Kidney (tissue), 14 donors: ENCODE results near the gene GRIA1. TPM values are rescaled to one million over a fixed set of nuclear protein-coding genes. Genes with fewer than 3 reads are reported as not detected.
A peak's percentile ranks its signal among the peaks of the same experiment; 100 is the strongest.

Experiments
- DNase-seq, 5 donors: peaks; one replicate each; pipeline ENCODE4 v3.0.0-alpha.2; 2013 to 2020
- FAIRE-seq: peaks from 2 replicates; lab custom pipeline; 2012; peaks lifted over from hg19 to GRCh38; lab: Jason Lieb, UNC
- H3K27ac ChIP-seq, 2 donors: one replicate each; pipeline ENCODE4 v1.7.0; 2013; ENCODE audit warnings: low read depth in 2 of 2, low read length in 2 of 2, inconsistent platforms in 1 of 2
- H3K27me3 ChIP-seq: one replicate; pipeline ENCODE4 v1.7.1; 2013; ENCODE audit warnings: low read length, inconsistent platforms; ENCODE audit not compliant: control insufficient read depth, insufficient read depth
- H3K36me3 ChIP-seq, 3 donors: one replicate each; pipeline versions ENCODE4 v1.7.0 to v1.7.1; 2013; ENCODE audit warnings: low read length in 3 of 3, control low read depth in 1 of 3, inconsistent platforms in 1 of 3; ENCODE audit not compliant: insufficient read depth in 3 of 3, control insufficient read depth in 2 of 3
- H3K4me1 ChIP-seq, 3 donors: one replicate each; pipeline versions ENCODE4 v1.7.0 to v1.7.1; 2013; ENCODE audit warnings: low read length in 3 of 3, inconsistent platforms in 1 of 3, low read depth in 1 of 3; ENCODE audit not compliant: control insufficient read depth in 2 of 3, insufficient read depth in 2 of 3
- H3K4me3 ChIP-seq, 3 donors: one replicate each; pipeline versions ENCODE4 v1.7.0 to v1.8.1; 2013; ENCODE audit warnings: low read length in 3 of 3, control low read depth in 1 of 3, inconsistent platforms in 1 of 3
- H3K9ac ChIP-seq, 3 donors: one replicate each; pipeline versions ENCODE4 v1.7.0 to v1.7.1; 2013; ENCODE audit warnings: low read length in 3 of 3, control low read depth in 1 of 3, inconsistent platforms in 1 of 3
- H3K9me3 ChIP-seq, 3 donors: one replicate each; pipeline versions ENCODE4 v1.7.0 to v1.7.1; 2013; ENCODE audit warnings: low read length in 3 of 3, control low read depth in 1 of 3, inconsistent platforms in 1 of 3; ENCODE audit not compliant: control insufficient read depth in 2 of 3, insufficient read depth in 1 of 3
- CTCF ChIP-seq: IDR thresholded peaks from 3 replicates; pipeline ENCODE4 v1.5.1; 2012; ENCODE audit warnings: mild to moderate bottlenecking, moderate library complexity, borderline replicate concordance; ENCODE audit not compliant: insufficient read depth; ENCODE audit errors: extremely low read depth
- intact Hi-C: fragments of 100-400 bp; cut with DNase I; formaldehyde crosslinking; loops from one replicate; pipeline ENCODE4 v1.11.1; 2022
- polyA plus RNA-seq: library from polyadenylated mRNA; stranded (reverse); fragments of 350-450 nt; fragmentation: Illumina TruSeq; extraction: RNeasy Lipid Tissue Mini Kit (QIAGEN cat#74804); gene quantifications from one replicate; pipeline ENCODE4 v1.2.3, GENCODE V29; 2014; ENCODE audit warnings: low read depth, low replicate concordance; ENCODE audit not compliant: insufficient read depth
- total RNA-seq: library from RNA; stranded (reverse); fragmentation: NEBNext Ultra II Directional; extraction: Animal tissue kit (Norgen Biotek cat#: 25700); gene quantifications from one replicate; pipeline ENCODE4 v1.2.1, GENCODE V29; 2021
- donor health status: control.
- donor health status: control.
- donor health status: control.
- donor health status: control.
- donor health status: control.
- donor health status: DM: yes; HTN: yes; CAD: no.
- donor health status: Normal renal cell carcinoma (clear cell type).

GRIA1 gene
- total and polyA plus RNA-seq, 2 donors from 2014 or later, result 0.50 TPM; not detected in 1

- FAIRE-seq (no peak), DNase-seq (peak in 1 of 5 donors; percentile 12)
- Histone ChIP-seq H3K27me3 (no peaks in the 10 kb centered on the region), H3K36me3 (no peaks in the 10 kb centered on the region), H3K27ac (no peak overlapping the region), H3K4me3 (no peak overlapping the region), H3K4me1 (no peaks in the 10 kb centered on the region), H3K9me3 (no peaks in the 10 kb centered on the region), H3K9ac (no peak overlapping the region)
- TF ChIP-seq CTCF, result no peak
- intact Hi-C loops, result no loop called here
These were observed 188.3 kb downstream of the GRIA1 start for GRCh38 chr5:153678617-153679329.

- no peak for DNase-seq
- intact Hi-C loops, result no loop called here
- Histone ChIP-seq H3K9ac (no peak overlapping the region), H3K27ac (no peak overlapping the region), H3K27me3 (no peaks in the 10 kb centered on the region), H3K36me3 (no peaks in the 10 kb centered on the region), H3K4me1 (no peaks in the 10 kb centered on the region), H3K9me3 (no peaks in the 10 kb centered on the region), H3K4me3 (no peak overlapping the region)
- no peak for FAIRE-seq
- TF ChIP-seq CTCF, result no peak
These were observed 199.8 kb downstream of the GRIA1 start for GRCh38 chr5:153690236-153690635.

- no peak for FAIRE-seq
These were observed 205.8 kb downstream of the GRIA1 start for GRCh38 chr5:153696256-153696655.

More at GRCh38 chr5:153696256-153696655, 205.8 kb downstream of the GRIA1 start:
- TF ChIP-seq CTCF, result no peak
- Histone ChIP-seq H3K9me3 (no peaks in the 10 kb centered on the region), H3K27me3 (no peaks in the 10 kb centered on the region), H3K27ac (no peak overlapping the region), H3K9ac (no peak overlapping the region), H3K36me3 (no peaks in the 10 kb centered on the region), H3K4me3 (no peak overlapping the region), H3K4me1 (no peaks in the 10 kb centered on the region)
- no peak for DNase-seq
- intact Hi-C loops, result no loop called here
